Spleen (tissue), 7 donors: ENCODE data around the gene SYCE1L.

ENCODE experiments used
- CTCF ChIP-seq, 11 experiments: fragments of 200-600 bp in 7 of 11; fragments of 450-650 bp in 4 of 11; sonication (generic) in 4 of 11; IDR thresholded peaks in 8 of 11; conservative IDR thresholded peaks in 3 of 11; 1 replicate in 7 of 11; 2 replicates in 4 of 11; pipeline versions ENCODE4 v1.4.0 to v1.8.0; 2016 to 2021; ENCODE audit warnings: antibody characterized with exemption in 11 of 11, inconsistent platforms in 4 of 11, mild to moderate bottlenecking in 1 of 11
- POLR2AphosphoS5 ChIP-seq, 3 donors: sonication (generic); formaldehyde crosslinking; IDR thresholded peaks; one replicate each; pipeline ENCODE4 v1.5.1; 2017; ENCODE audit warnings: antibody characterized with exemption in 3 of 3
- donor health status: DM: no; HTN: no; CAD: no; lungs with moderate emphysema.
- donor health status: DM: no; HTN: no; CAD: no.
- donor health status: DM: no; HTN: no; CAD: no.

GRCh38 chr16:77183137-77183536, 16.1 kb upstream of the SYCE1L start:
- TF ChIP-seq CTCF (IDR thresholded peaks at IDR 0.05 in 8 of 11, conservative IDR thresholded peaks at IDR 0.05 in 3 of 11): no peak
- no peak for TF ChIP-seq POLR2AphosphoS5 (IDR thresholded peaks at IDR 0.05)
